ENCODE measurements around the gene SLC24A4. TPM values are rescaled to one million over a fixed set of nuclear protein-coding genes. Genes with fewer than 3 reads are reported as not detected.

SLC24A4 gene
- total RNA-seq, 1 experiment from 2014 or later, result not detected

DNA sequence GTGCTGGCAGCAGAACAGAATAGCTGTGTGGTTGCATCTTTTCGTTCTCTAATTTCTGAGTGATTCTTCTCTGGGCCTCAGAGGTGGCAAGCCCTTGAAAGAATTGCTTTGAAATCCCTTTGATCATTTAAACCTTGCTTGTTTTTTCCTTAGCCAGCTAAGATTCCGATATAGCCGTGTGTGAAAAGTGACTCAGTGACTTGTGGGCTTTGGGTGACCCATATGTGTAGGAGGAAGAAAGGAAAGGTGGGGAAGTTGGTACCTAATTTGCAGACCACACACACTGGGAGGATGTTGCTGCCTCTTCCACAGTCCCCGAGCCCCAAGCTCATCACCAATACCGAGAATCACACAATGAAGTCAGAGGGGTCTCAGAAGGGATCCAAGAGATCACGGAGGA lies 18.8 kb downstream of the SLC24A4 start:
- BruUV-seq (replicated peaks), result no TSS peak
- intact Hi-C loops (cut with micrococcal nuclease), result no loop called here
- Histone ChIP-seq H3K27ac (ENCODE audit: low read depth, low read length) (no peak overlapping the region), H3K4me2 (ENCODE audit: low read length) (no peak overlapping the region), H3K36me3 (ENCODE audit: control insufficient read depth in 1 of 2, insufficient read depth in 2 of 2, low read length in 2 of 2) (no peaks in the 10 kb centered on the region), H3K9ac (ENCODE audit: low read length) (no peak overlapping the region), H3K79me2 (ENCODE audit: insufficient read depth, low read length) (no peaks in the 10 kb centered on the region), H2AFZ (ENCODE audit: low read depth, low read length, poor library complexity, severe bottlenecking) (no peak overlapping the region), H3K9me2 (ENCODE audit: insufficient read depth) (no peaks in the 10 kb centered on the region), H3K4me1 (ENCODE audit: control insufficient read depth in 1 of 2, insufficient read depth in 2 of 2, low read length in 2 of 2) (no peaks in the 10 kb centered on the region), H3K27me3 (ENCODE audit: insufficient read depth, low read length) (no peaks in the 10 kb centered on the region), H4K20me1 (ENCODE audit: insufficient read depth) (no peaks in the 10 kb centered on the region), H3K9me3 (ENCODE audit: control insufficient read depth in 1 of 2, insufficient read depth in 1 of 2, low read depth in 1 of 2, low read length in 2 of 2) (peaks cover 0 to 5% of the 10 kb centered on the region in 2 experiments; a peak in 1 of 4 replicates), H3K4me3 (replicated peaks in 1 of 2; ENCODE audit: low read depth in 1 of 2, low read length in 2 of 2) (no peak overlapping the region)
- ChIA-PET CTCF (interaction anchor here (0.6 to 1.1 kb wide), 2 partner anchors 11 to 73 kb away, joined by 4 to 5 read pairs; no protein-coding TSS in a partner anchor), RAD21 (ENCODE audit: low non-redundant PET in 1 of 2, low total read pairs in 2 of 2, uncharacterized antibody in 2 of 2, unreplicated experiment in 2 of 2) (no interaction called here), POLR2A (no interaction called here)
- no peak for TF ChIP-seq YY1 (IDR thresholded peaks at IDR 0.05; ENCODE audit: extremely low read depth, insufficient replicate concordance, low read depth, low read length)
- TF ChIP-seq, protein P1, sequence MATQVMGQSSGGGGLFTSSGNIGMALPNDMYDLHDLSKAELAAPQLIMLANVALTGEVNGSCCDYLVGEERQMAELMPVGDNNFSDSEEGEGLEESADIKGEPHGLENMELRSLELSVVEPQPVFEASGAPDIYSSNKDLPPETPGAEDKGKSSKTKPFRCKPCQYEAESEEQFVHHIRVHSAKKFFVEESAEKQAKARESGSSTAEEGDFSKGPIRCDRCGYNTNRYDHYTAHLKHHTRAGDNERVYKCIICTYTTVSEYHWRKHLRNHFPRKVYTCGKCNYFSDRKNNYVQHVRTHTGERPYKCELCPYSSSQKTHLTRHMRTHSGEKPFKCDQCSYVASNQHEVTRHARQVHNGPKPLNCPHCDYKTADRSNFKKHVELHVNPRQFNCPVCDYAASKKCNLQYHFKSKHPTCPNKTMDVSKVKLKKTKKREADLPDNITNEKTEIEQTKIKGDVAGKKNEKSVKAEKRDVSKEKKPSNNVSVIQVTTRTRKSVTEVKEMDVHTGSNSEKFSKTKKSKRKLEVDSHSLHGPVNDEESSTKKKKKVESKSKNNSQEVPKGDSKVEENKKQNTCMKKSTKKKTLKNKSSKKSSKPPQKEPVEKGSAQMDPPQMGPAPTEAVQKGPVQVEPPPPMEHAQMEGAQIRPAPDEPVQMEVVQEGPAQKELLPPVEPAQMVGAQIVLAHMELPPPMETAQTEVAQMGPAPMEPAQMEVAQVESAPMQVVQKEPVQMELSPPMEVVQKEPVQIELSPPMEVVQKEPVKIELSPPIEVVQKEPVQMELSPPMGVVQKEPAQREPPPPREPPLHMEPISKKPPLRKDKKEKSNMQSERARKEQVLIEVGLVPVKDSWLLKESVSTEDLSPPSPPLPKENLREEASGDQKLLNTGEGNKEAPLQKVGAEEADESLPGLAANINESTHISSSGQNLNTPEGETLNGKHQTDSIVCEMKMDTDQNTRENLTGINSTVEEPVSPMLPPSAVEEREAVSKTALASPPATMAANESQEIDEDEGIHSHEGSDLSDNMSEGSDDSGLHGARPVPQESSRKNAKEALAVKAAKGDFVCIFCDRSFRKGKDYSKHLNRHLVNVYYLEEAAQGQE (IDR thresholded peaks at IDR 0.05; ENCODE audit: low read depth), result no peak
- no peak for TF ChIP-seq CEBPB (IDR thresholded peaks at IDR 0.05; ENCODE audit: low read depth)
- TF ChIP-seq, protein P2, sequence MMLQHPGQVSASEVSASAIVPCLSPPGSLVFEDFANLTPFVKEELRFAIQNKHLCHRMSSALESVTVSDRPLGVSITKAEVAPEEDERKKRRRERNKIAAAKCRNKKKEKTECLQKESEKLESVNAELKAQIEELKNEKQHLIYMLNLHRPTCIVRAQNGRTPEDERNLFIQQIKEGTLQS (IDR thresholded peaks at IDR 0.05), result no peak
- TF ChIP-seq ZFX (IDR thresholded peaks at IDR 0.05), result no peak
- no peak for TF ChIP-seq EZH2 (IDR thresholded peaks at IDR 0.05)
- no peak for TF ChIP-seq SP1 (IDR thresholded peaks at IDR 0.05; ENCODE audit: low read depth)
- no peak for TF ChIP-seq SRF (IDR thresholded peaks at IDR 0.05; ENCODE audit: low read depth)
- TF ChIP-seq, protein P3, sequence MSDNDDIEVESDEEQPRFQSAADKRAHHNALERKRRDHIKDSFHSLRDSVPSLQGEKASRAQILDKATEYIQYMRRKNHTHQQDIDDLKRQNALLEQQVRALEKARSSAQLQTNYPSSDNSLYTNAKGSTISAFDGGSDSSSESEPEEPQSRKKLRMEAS (IDR thresholded peaks at IDR 0.05), result no peak
- TF ChIP-seq POLR2AphosphoS5 (IDR thresholded peaks at IDR 0.05; ENCODE audit: low read depth, low read length), result no peak
- TF ChIP-seq, protein P4, sequence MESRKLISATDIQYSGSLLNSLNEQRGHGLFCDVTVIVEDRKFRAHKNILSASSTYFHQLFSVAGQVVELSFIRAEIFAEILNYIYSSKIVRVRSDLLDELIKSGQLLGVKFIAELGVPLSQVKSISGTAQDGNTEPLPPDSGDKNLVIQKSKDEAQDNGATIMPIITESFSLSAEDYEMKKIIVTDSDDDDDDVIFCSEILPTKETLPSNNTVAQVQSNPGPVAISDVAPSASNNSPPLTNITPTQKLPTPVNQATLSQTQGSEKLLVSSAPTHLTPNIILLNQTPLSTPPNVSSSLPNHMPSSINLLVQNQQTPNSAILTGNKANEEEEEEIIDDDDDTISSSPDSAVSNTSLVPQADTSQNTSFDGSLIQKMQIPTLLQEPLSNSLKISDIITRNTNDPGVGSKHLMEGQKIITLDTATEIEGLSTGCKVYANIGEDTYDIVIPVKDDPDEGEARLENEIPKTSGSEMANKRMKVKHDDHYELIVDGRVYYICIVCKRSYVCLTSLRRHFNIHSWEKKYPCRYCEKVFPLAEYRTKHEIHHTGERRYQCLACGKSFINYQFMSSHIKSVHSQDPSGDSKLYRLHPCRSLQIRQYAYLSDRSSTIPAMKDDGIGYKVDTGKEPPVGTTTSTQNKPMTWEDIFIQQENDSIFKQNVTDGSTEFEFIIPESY (IDR thresholded peaks at IDR 0.05; ENCODE audit: extremely low read depth, insufficient replicate concordance, low read length), result no peak
- no peak for TF ChIP-seq RAD21 (IDR thresholded peaks at IDR 0.05; ENCODE audit: low read depth)
- TF ChIP-seq TCF7L2 (IDR thresholded peaks at IDR 0.05; ENCODE audit: borderline replicate concordance, extremely low read depth, insufficient read depth, insufficient read length), result no peak
- no peak for TF ChIP-seq SIN3A (IDR thresholded peaks at IDR 0.05; ENCODE audit: low read depth)
- no peak for TF ChIP-seq EGR1 (IDR thresholded peaks at IDR 0.05; ENCODE audit: low read depth)
- no peak for TF ChIP-seq POLR2A (IDR thresholded peaks at IDR 0.05; ENCODE audit: borderline replicate concordance, extremely low read depth, insufficient read depth, insufficient read length)
- no peak for TF ChIP-seq CBX3 (IDR thresholded peaks at IDR 0.05; ENCODE audit: low read depth)
- no peak for TF ChIP-seq FOSL1 (IDR thresholded peaks at IDR 0.05; ENCODE audit: low read depth)
- no peak for TF ChIP-seq ZNF274 (IDR thresholded peaks at IDR 0.05; ENCODE audit: low read depth, low read length)
- ATAC-seq (no peak), DNase-seq (ENCODE audit: low read depth, low spot score) (no peak)
